ENCODE results near the gene RNF213.

DNA sequence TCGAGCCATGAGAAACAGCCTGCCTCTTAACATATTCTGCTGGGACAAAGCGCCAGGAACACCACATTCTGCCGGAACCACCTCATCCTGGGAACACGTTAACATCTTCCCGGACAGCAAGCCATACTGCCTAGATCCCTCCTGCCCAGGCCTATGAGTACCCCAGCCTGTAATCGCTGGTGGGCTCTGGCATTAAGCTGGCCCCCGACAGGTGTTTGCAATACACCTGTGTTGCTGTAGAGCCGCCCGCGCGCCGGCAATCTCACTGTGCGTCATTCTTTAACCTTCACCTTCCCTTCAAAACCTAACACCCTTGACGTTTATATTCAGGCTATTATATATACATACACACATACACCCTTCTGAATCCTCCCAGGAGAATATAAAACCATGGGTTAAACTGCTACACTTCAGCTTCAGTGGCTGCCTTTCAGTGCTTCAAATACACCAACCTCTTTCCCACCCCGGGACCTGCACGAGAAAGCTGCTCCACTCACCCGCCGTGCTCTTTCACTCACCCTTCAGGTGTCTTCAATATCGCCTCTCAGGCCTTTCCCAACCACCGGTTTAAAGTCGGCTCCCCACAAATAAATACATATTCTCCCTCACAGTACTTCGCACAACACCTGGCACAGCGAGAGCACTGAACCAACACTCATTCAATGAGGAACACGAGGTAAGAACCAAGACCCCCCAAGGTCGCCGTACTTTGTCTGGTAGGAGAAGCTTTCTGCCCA, 153.3 kb downstream of the RNF213 start:
- TF ChIP-seq, protein P1, sequence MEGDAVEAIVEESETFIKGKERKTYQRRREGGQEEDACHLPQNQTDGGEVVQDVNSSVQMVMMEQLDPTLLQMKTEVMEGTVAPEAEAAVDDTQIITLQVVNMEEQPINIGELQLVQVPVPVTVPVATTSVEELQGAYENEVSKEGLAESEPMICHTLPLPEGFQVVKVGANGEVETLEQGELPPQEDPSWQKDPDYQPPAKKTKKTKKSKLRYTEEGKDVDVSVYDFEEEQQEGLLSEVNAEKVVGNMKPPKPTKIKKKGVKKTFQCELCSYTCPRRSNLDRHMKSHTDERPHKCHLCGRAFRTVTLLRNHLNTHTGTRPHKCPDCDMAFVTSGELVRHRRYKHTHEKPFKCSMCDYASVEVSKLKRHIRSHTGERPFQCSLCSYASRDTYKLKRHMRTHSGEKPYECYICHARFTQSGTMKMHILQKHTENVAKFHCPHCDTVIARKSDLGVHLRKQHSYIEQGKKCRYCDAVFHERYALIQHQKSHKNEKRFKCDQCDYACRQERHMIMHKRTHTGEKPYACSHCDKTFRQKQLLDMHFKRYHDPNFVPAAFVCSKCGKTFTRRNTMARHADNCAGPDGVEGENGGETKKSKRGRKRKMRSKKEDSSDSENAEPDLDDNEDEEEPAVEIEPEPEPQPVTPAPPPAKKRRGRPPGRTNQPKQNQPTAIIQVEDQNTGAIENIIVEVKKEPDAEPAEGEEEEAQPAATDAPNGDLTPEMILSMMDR (IDR thresholded peaks at IDR 0.05; ENCODE audit: control extremely low read depth in 1 of 3, insufficient read depth in 1 of 3, low read depth in 1 of 3, low read length in 3 of 3) = no peak
- no peak for TF ChIP-seq YY1 (IDR thresholded peaks at IDR 0.05; ENCODE audit: low read depth, low read length)
- TF ChIP-seq GABPA (IDR thresholded peaks at IDR 0.05; ENCODE audit: borderline replicate concordance, insufficient read depth, low read length) = no peak
- TF ChIP-seq POLR2A (IDR thresholded peaks at IDR 0.05; ENCODE audit: control extremely low read depth in 1 of 2, low read depth in 2 of 2, low read length in 2 of 2) = no peak
- no peak for TF ChIP-seq EZH2 (IDR thresholded peaks at IDR 0.05; ENCODE audit: low read depth, low read length, severe bottlenecking)
- no peak for TF ChIP-seq MAFK (IDR thresholded peaks at IDR 0.05; ENCODE audit: low read depth, low read length)
- TF ChIP-seq TAF1 (IDR thresholded peaks at IDR 0.05; ENCODE audit: low read depth, low read length) = no peak
- no peak for TF ChIP-seq RFX5 (IDR thresholded peaks at IDR 0.05; ENCODE audit: borderline replicate concordance, low read depth, low read length)
- no peak for TF ChIP-seq KDM5A (IDR thresholded peaks at IDR 0.05; ENCODE audit: low read length)
- no peak for TF ChIP-seq CHD1 (IDR thresholded peaks at IDR 0.05; ENCODE audit: low read depth, low read length)
- no peak for TF ChIP-seq NRF1 (IDR thresholded peaks at IDR 0.05; ENCODE audit: low read depth, low read length)
- TF ChIP-seq BRCA1 (IDR thresholded peaks at IDR 0.05; ENCODE audit: low read depth, low read length) = no peak

Data from H1 (cell line).